GM12878 (cell line): Measurements from ENCODE around the gene CELF2. TPM values are rescaled to one million over a fixed set of nuclear protein-coding genes. Genes with fewer than 3 reads are reported as not detected.

Experiments used
- ASH2L ChIP-seq: fragments of 300-600, 200-600 bp; sonication (generic); IDR thresholded peaks from 2 replicates; pipeline ENCODE4 v1.6.1; 2017; ENCODE audit warnings: low read depth, mild to moderate bottlenecking, borderline replicate concordance
- CHD1 ChIP-seq: IDR thresholded peaks from 2 replicates; pipeline ENCODE4 v1.6.1; 2012; ENCODE audit warnings: low read depth, low read length, improper control_type of control experiment
- CHD4 ChIP-seq: fragments of 200-600 bp; sonication (generic); IDR thresholded peaks from 2 replicates; pipeline ENCODE4 v1.6.1; 2016; ENCODE audit warnings: mild to moderate bottlenecking
- ETV6 ChIP-seq, 2 experiments: fragments of 450-650 bp in 1 of 2; IDR thresholded peaks in 1 of 2; conservative IDR thresholded peaks in 1 of 2; 2 replicates each; pipeline ENCODE4 v1.6.1; 2014; ENCODE audit warnings: antibody characterized with exemption in 1 of 2, borderline replicate concordance in 1 of 2, low read depth in 1 of 2, mild to moderate bottlenecking in 1 of 2, moderate library complexity in 1 of 2
- NFYA ChIP-seq: IDR thresholded peaks from 2 replicates; pipeline ENCODE4 v1.6.1; 2011; ENCODE audit warnings: low read depth, mild to moderate bottlenecking, low read length, improper control_type of control experiment, borderline replicate concordance
- NFYB ChIP-seq: IDR thresholded peaks from 2 replicates; pipeline ENCODE4 v1.6.1; 2011; ENCODE audit warnings: low read depth, mild to moderate bottlenecking, low read length, improper control_type of control experiment, moderate library complexity; ENCODE audit not compliant: insufficient read depth
- NR2C1 ChIP-seq: fragments of 450-650 bp; IDR thresholded peaks from 2 replicates; pipeline ENCODE4 v1.6.1; 2017; ENCODE audit warnings: antibody characterized with exemption, mild to moderate bottlenecking, moderate library complexity
- NR2C2 ChIP-seq: IDR thresholded peaks from 2 replicates; pipeline ENCODE4 v1.6.1; 2011; ENCODE audit warnings: borderline replicate concordance, low read depth; ENCODE audit not compliant: control insufficient read depth, insufficient read length
- NR2F1 ChIP-seq: fragments of 450-650 bp; conservative IDR thresholded peaks from 2 replicates; pipeline ENCODE4 v1.6.1; 2017; ENCODE audit warnings: mild to moderate bottlenecking
- NRF1 ChIP-seq: conservative IDR thresholded peaks from 2 replicates; pipeline ENCODE4 v1.6.1; 2011; ENCODE audit warnings: mild to moderate bottlenecking, low read depth, low read length, improper control_type of control experiment
- RAD21 ChIP-seq: IDR thresholded peaks from 2 replicates; pipeline ENCODE4 v1.6.1; 2011; ENCODE audit warnings: mild to moderate bottlenecking, low read depth, low read length, moderate library complexity; ENCODE audit not compliant: insufficient read depth
- SREBF1 ChIP-seq: IDR thresholded peaks from 2 replicates; pipeline ENCODE4 v1.6.1; 2012; ENCODE audit warnings: mild to moderate bottlenecking, low read length
- TARDBP ChIP-seq: IDR thresholded peaks from 2 replicates; pipeline ENCODE4 v1.6.1; 2016; ENCODE audit warnings: borderline replicate concordance
- TBL1XR1 ChIP-seq: IDR thresholded peaks from 2 replicates; pipeline ENCODE4 v1.6.1; 2012; ENCODE audit warnings: low read depth, low read length, improper control_type of control experiment
- TCF12 ChIP-seq: IDR thresholded peaks from 2 replicates; pipeline ENCODE4 v1.6.1; 2011; ENCODE audit warnings: low read depth, mild to moderate bottlenecking, low read length
- TCF7 ChIP-seq: IDR thresholded peaks from 2 replicates; pipeline ENCODE4 v1.6.1; 2014; ENCODE audit warnings: antibody characterized with exemption, borderline replicate concordance
- WRNIP1 ChIP-seq: IDR thresholded peaks from 2 replicates; pipeline ENCODE4 v1.6.1; 2011; ENCODE audit warnings: low read depth, low read length, improper control_type of control experiment, borderline replicate concordance
- ZZZ3 ChIP-seq: IDR thresholded peaks from 2 replicates; pipeline ENCODE4 v1.6.1; 2011; ENCODE audit warnings: low read depth; ENCODE audit not compliant: control insufficient read depth, insufficient read length
- polyA plus RNA-seq, 11 experiments: library from polyadenylated mRNA; depleted of rRNA in 4 of 11; unstranded in 6 of 11; stranded (reverse) in 5 of 11; fragments of >200 nt; fragmentation: Nextera tagmentation in 4 of 11; fragmentation: Illumina TruSeq in 1 of 11; extraction: Ambion mirVana in 4 of 11; extraction: Trizol in 1 of 11; gene quantifications; 1 replicate in 1 of 11; 2 replicates in 10 of 11; pipeline versions ENCODE4 v1.2.1 to v1.2.3, GENCODE V29; 2011 to 2016; ENCODE audit warnings: inconsistent platforms in 2 of 11, missing spikeins in 2 of 11, low read depth in 1 of 11
- total RNA-seq, 4 experiments: library from RNA; depleted of rRNA in 3 of 4; stranded (reverse); fragments of >200 nt in 3 of 4; fragmentation: Illumina TruSeq in 1 of 4; extraction: Trizol in 1 of 4; gene quantifications; 2 replicates each; pipeline versions ENCODE4 v1.2.1 to v1.2.3, GENCODE V29; 2013 to 2021
- TF ChIP-seq, protein P1 (sequence below): fragments of 450-650 bp; formaldehyde crosslinking; IDR thresholded peaks from 2 replicates; pipeline ENCODE4 v1.4.0; 2020; ENCODE audit warnings: mild to moderate bottlenecking, moderate library complexity
- TF ChIP-seq, protein P2 (sequence below): IDR thresholded peaks from 2 replicates; pipeline ENCODE4 v1.6.1; 2012; ENCODE audit warnings: low read depth, low read length, improper control_type of control experiment
- TF ChIP-seq, protein P3 (sequence below): IDR thresholded peaks from 2 replicates; pipeline ENCODE4 v1.6.1; 2012; ENCODE audit warnings: low read depth, low read length, improper control_type of control experiment
- TF ChIP-seq, protein P4 (sequence below): IDR thresholded peaks from 2 replicates; pipeline ENCODE4 v1.6.1; 2012; ENCODE audit warnings: mild to moderate bottlenecking, low read depth, low read length

CELF2 gene
- total and polyA plus RNA-seq, 10 of the 15 experiments (the other 5 are each of a cell fraction or from before 2014, with no cell fraction given): 20.8 to 129 (median 86.3) TPM

DNA sequence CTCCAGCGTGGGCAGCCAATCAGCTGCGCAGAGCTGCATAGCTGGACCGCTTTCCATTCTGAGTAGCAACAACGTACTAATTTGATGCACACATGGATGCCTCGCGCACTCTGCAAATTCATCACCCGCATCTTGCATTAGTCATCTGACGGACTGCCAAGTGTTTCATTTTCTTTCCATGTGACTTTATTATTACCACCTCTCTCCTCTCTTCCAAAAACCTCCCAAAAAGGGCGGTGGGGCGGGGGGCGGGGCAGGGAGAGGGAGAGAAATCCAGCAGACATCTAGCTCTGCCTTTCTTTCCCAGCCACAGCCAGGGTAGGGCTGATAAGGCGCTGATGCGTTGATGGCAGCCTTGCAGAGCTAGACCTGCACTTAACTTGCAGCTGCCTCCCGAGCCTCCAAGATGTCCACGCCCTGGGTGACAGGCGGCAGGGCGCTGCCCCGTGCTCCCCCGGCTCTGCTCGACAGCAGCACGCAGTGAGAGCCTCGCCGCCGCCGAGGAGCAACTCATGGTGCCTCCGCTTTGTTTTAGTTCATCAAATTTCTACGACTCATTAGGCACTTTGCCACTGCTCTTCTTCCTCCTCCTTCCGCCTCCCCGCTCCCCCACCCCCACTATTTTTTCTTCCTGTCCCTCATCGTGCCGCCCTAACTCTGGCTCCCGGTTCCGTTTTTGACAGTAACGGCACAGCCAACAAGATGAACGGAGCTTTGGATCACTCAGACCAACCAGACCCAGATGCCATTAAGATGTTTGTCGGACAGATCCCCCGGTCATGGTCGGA lies 147.3 kb downstream of the CELF2 start (continued):
- TF ChIP-seq SREBF1: no peak
- 0 out of 2 replicates have a peak, but pooled peaks have one; percentile 15 for TF ChIP-seq NR2F1
- TF ChIP-seq TCF7: no peak
- TF ChIP-seq, protein P1, sequence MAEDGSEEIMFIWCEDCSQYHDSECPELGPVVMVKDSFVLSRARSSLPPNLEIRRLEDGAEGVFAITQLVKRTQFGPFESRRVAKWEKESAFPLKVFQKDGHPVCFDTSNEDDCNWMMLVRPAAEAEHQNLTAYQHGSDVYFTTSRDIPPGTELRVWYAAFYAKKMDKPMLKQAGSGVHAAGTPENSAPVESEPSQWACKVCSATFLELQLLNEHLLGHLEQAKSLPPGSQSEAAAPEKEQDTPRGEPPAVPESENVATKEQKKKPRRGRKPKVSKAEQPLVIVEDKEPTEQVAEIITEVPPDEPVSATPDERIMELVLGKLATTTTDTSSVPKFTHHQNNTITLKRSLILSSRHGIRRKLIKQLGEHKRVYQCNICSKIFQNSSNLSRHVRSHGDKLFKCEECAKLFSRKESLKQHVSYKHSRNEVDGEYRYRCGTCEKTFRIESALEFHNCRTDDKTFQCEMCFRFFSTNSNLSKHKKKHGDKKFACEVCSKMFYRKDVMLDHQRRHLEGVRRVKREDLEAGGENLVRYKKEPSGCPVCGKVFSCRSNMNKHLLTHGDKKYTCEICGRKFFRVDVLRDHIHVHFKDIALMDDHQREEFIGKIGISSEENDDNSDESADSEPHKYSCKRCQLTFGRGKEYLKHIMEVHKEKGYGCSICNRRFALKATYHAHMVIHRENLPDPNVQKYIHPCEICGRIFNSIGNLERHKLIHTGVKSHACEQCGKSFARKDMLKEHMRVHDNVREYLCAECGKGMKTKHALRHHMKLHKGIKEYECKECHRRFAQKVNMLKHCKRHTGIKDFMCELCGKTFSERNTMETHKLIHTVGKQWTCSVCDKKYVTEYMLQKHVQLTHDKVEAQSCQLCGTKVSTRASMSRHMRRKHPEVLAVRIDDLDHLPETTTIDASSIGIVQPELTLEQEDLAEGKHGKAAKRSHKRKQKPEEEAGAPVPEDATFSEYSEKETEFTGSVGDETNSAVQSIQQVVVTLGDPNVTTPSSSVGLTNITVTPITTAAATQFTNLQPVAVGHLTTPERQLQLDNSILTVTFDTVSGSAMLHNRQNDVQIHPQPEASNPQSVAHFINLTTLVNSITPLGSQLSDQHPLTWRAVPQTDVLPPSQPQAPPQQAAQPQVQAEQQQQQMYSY: no peak
- TF ChIP-seq ASH2L: no peak
- peak; percentile 25; the same call in 1 of the 2 replicates for TF ChIP-seq NRF1
- TF ChIP-seq NR2C2: no peak
- TF ChIP-seq NFYB: peak; percentile 51; the same call in 1 of the 2 replicates
- TF ChIP-seq ZZZ3: no peak
- no peak for TF ChIP-seq TARDBP
- no peak for TF ChIP-seq TBL1XR1
- TF ChIP-seq CHD1: no peak
- peak in 1 of 2 experiments; percentile 33; a peak in 1 of 4 replicates for TF ChIP-seq ETV6 (conservative IDR thresholded peaks at IDR 0.05 in 1 of 2, IDR thresholded peaks at IDR 0.05 in 1 of 2; ENCODE audit: borderline replicate concordance in 1 of 2, low read depth in 1 of 2)
- TF ChIP-seq, protein P2, sequence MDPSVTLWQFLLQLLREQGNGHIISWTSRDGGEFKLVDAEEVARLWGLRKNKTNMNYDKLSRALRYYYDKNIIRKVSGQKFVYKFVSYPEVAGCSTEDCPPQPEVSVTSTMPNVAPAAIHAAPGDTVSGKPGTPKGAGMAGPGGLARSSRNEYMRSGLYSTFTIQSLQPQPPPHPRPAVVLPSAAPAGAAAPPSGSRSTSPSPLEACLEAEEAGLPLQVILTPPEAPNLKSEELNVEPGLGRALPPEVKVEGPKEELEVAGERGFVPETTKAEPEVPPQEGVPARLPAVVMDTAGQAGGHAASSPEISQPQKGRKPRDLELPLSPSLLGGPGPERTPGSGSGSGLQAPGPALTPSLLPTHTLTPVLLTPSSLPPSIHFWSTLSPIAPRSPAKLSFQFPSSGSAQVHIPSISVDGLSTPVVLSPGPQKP: peak; percentile 13; the same call in 1 of the 2 replicates
- TF ChIP-seq TCF12: no peak
- TF ChIP-seq NFYA: no peak
- no peak for TF ChIP-seq WRNIP1
- TF ChIP-seq, protein P3, sequence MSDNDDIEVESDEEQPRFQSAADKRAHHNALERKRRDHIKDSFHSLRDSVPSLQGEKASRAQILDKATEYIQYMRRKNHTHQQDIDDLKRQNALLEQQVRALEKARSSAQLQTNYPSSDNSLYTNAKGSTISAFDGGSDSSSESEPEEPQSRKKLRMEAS: no peak; the same call in 1 of the 2 replicates
- no peak for TF ChIP-seq RAD21
- TF ChIP-seq NR2C1: no peak
- TF ChIP-seq, protein P4, sequence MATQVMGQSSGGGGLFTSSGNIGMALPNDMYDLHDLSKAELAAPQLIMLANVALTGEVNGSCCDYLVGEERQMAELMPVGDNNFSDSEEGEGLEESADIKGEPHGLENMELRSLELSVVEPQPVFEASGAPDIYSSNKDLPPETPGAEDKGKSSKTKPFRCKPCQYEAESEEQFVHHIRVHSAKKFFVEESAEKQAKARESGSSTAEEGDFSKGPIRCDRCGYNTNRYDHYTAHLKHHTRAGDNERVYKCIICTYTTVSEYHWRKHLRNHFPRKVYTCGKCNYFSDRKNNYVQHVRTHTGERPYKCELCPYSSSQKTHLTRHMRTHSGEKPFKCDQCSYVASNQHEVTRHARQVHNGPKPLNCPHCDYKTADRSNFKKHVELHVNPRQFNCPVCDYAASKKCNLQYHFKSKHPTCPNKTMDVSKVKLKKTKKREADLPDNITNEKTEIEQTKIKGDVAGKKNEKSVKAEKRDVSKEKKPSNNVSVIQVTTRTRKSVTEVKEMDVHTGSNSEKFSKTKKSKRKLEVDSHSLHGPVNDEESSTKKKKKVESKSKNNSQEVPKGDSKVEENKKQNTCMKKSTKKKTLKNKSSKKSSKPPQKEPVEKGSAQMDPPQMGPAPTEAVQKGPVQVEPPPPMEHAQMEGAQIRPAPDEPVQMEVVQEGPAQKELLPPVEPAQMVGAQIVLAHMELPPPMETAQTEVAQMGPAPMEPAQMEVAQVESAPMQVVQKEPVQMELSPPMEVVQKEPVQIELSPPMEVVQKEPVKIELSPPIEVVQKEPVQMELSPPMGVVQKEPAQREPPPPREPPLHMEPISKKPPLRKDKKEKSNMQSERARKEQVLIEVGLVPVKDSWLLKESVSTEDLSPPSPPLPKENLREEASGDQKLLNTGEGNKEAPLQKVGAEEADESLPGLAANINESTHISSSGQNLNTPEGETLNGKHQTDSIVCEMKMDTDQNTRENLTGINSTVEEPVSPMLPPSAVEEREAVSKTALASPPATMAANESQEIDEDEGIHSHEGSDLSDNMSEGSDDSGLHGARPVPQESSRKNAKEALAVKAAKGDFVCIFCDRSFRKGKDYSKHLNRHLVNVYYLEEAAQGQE: no peak
- no peak for TF ChIP-seq CHD4
